B cell (primary cell): ENCODE results near the gene ELFN1.

Source experiments
- EZH2 ChIP-seq: IDR thresholded peaks from 2 replicates; pipeline ENCODE4 v1.6.1; 2012; ENCODE audit warnings: borderline replicate concordance, low read depth, mild to moderate bottlenecking, moderate library complexity, low read length; ENCODE audit not compliant: insufficient read depth, poor library complexity, severe bottlenecking
- TF ChIP-seq, protein P1 (sequence below): fragments of 200-600 bp; IDR thresholded peaks from one replicate; pipeline ENCODE4 v1.8.0; 2022; ENCODE audit warnings: antibody characterized with exemption, mild to moderate bottlenecking

DNA sequence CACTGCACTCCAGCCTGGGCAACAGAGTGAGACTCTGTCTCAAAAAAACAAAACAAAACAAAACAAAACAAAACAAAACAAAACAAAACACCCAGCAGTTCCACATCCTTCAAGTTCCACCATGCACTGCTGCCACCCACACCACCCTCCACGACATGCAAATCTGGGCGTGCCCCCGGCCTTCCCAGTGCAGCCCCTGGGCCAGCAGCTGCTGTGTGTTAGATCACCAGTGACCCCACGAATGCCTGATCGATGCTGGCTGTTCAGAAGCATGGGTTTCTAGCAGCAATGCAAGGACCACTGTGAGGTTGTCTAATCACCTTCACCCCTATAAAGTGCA lies 36.3 kb downstream of the ELFN1 start:
- TF ChIP-seq, protein P1, sequence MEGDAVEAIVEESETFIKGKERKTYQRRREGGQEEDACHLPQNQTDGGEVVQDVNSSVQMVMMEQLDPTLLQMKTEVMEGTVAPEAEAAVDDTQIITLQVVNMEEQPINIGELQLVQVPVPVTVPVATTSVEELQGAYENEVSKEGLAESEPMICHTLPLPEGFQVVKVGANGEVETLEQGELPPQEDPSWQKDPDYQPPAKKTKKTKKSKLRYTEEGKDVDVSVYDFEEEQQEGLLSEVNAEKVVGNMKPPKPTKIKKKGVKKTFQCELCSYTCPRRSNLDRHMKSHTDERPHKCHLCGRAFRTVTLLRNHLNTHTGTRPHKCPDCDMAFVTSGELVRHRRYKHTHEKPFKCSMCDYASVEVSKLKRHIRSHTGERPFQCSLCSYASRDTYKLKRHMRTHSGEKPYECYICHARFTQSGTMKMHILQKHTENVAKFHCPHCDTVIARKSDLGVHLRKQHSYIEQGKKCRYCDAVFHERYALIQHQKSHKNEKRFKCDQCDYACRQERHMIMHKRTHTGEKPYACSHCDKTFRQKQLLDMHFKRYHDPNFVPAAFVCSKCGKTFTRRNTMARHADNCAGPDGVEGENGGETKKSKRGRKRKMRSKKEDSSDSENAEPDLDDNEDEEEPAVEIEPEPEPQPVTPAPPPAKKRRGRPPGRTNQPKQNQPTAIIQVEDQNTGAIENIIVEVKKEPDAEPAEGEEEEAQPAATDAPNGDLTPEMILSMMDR, result no peak
- TF ChIP-seq EZH2, result no peak
